ENCODE data around the gene NKD1.

The NKD1 gene

DNA sequence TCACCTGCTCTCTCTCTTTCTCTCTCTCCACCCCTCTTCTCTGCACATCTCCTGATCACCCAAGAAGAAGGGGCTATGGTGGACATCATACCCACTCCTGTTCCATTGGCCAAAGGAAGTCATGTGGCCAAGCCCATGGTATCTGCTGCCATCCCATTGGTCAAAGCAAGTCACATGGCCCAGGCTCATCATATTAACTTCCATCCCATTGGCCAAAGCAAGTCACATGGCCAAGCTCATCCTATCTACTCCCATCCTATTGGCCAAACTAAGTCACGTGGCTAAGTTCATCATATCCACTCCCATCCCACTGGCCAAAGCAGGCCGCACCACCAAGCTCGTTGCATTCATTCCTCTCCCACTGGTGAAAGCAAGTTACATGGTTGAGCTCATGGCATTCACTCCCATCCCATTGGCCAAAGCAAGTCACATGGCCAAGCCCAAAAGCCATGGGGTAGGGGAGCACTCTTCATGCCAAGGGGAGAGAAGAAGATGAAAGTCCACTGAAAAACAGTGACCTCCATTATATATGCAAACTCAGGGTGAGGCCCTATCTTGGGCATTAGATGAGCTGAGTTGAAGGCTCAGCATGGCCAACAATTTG is 103.7 kb downstream of the NKD1 start:
- DNase-seq (ENCODE audit: low read depth), result no peak

DNA sequence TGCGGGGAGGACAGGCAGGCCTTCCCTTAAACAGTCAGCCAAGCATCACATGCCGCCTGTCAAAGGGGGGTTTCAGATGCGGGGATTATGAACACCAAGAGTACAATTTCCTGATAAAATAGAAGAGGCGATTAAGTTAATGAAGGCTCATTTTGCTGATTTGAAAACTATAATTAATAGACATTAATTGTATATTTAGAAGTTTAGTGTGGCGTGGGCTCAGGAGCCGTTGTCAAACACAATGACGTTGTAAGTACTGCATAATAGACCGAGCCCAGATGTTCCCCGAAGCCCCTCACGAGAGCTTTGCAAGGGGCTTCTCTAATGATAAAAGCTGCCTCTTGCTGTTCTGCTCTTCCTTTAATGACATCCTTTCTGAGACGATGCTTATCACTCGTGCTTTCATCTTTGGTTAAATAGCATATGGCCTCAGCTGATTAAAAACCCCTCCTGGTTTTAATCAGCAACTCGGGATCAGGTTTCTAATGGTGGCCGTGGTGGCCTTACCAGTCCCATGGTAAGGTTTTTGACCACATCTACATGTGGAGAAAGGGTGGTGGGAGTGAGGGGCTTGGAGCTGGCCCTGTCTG is 104.7 kb downstream of the NKD1 start:
- DNase-seq (ENCODE audit: low read depth), result no peak

DNA sequence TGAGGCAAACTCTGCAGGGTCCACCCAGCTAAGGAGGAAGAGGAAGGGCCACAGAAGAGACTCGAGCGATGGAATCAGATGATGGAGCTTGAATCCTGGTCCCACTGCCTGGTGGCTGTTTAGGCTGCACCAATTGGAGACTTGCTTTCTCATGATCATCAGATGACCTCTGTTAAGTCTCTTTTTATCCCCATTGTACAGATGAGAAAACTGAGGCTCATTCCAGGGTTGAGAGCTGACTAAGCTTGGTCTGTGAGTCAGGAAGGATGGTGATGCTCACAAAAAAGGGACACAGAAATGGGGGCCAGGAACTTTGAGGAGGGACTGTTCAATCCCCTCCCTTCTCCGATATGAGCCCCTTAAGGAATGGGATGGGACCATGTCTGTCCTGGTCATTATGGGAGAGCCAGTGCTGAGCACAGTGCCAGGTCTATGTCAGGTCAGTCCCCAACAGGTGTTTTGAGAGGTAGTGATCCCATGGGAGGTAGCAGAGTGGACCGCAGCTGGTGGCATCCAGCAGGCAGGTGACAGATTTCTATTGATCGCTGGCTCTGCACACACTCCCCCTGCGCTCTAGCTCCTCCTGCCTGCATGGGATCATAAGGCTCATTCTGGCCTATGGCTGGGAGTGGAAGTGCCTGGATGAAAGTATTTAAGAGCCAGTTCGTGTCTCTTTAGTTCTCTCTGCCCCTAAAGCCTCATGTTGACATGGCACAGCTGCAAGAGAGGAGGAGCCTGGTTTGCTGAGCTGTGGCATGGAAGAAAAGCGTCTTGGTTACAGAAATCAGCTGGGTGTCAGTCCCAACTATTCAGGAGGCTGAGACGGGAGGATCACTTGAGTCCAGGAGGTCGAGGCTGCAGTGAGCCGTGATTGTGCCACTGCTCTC is 105.7 kb downstream of the NKD1 start:
- DNase-seq (ENCODE audit: low read depth), result no peak

DNA sequence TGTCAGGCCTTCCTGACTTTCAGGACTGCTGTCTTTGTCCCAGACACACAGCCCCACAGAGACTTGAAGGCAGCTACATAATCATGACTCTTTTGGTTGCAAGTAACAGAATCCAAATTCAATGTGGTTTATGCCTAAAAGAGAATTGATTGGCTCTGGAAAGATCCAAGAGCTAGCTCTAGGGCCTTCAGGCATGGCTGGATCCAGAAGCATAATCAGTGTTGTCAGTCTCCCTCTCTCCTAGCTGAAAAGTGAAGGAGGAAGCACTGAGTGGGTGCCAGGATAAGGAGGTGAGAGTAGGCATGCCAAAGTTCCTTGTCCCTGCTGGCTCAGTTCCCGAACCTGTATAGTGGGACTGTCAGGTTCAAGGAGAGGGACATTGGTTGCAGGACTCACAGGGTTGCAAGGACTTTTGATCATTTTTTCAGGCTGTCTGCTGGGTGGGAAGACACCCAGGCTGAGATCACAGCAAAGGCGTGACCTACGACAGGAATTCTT is 107.4 kb downstream of the NKD1 start:
- no peak for DNase-seq (ENCODE audit: low read depth)

DNA sequence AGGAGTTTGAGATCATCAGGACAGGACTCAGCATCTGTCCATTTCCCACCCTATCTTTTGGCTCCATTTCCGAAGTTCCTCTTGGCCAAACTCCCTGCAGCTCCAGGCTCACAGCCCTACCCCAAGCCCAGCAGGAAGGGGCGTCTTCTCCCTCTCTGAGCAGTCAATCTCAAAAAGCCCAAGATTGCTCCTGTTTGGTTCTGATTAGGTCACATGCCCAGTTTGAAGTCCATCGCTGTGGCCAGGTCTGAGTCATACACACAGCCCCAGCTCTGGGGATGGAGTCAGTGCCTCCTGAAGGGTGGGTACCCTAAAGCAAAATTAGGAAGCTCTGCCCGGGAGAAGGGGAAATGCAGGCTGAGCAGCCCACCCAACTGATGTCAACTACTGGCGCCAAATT is 109.0 kb downstream of the NKD1 start:
- no peak for DNase-seq (ENCODE audit: low read depth)

DNA sequence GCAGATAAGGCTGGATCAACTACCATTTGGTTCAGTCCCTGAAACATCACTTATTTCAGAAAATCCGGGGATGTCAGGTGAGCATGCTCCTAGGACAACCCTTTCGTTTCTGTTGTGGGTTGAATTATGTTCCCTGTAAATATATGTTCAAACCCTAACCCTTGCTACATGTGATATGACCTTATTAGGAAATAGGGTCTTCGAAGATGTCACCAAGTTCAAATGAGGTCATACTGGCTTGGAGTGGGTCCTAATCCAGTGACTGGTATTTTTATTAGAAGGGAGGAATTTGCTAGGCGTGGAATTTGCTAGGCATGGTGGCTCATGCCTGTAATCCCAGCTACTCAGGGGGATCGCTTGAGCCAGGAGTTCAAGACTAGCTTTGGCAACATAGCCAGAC is 111.6 kb downstream of the NKD1 start:
- no peak for DNase-seq (ENCODE audit: low read depth)

DNA sequence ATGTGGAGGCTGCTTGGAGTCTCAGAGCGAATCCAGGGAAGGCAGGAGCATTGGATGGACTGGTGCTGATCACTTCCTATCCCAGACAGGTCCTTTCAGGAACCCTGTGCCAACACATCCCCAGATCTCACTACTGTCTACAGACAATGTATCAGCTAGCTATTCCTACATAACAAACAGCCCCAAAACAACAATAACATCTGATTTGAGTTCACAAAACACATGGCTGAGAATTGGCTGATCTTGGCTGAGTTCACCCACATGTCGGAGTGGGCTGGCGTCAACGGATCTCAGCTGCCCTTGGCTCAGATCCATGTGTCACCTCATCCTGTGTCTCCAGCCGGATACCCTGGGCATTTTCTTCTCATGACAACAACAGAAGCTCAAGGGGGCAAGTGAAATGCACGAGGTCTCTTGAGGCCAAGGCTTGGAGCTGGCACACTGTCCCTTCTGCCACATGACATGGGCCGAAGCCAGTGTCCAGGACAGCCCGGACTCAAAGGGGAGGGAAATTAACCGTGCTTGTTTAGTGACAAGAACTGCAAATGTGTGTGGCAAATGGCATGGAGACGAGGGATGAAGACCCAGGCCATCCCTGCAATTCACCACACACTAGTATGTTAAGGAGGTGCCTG is 114.2 kb downstream of the NKD1 start:
- no peak for DNase-seq (ENCODE audit: low read depth)

DNA sequence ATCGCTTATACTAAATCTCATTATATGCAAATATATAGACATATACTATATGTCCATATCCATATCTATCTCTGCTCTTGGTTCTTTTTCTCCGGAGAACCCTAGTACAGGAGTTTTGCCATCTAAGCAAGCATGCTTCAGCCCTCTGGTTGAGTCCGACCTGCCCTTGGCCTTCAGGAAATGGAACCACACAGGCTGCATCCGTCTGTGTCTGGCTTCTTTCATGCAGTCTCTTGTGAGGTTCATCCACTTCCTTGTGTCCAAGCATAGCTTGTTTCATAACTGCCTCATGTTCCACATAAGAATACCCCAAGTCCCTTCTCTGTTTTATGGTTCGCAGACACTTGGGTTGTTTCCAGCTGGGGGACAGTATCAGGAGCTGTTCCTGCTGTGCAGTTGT is 116.1 kb downstream of the NKD1 start:
- no peak for DNase-seq (ENCODE audit: low read depth)

DNA sequence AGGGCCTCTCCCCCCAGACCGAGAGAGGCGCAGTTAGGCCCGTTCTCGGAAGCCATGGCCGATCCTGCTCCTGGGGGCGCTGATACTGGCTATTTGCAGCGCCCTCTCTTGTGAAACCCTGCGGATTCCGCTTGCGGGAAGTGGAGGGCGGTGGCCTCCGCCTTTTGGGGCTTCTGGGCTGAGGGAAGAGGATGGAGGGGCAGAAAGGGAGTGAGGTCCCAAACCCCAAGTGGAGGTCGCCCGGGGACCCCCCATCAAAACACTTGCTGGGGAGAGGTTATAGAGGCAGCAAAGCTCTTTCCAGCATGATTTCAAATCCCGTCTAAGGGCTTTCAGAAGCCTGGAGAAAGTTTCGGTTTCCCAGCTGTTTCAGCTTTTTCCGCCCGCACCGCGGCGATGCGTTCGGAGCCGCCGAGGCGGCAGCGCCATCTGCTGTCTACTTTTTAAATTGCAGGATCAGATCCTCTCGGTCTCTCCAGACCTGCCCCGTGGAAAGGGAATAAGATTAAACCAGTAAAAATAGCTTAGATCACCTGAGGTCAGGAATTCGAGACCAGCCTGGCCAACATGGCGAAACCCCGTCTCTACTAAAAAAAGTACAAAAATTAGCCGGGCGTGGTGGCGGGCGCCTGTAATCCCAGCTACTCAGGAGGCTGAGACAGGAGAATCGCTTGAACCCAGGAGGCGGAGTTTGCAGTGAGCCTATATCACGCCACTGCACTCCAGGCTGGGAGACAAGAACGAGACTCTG is 117.1 kb downstream of the NKD1 start:
- peak; percentile 12 for DNase-seq (ENCODE audit: low read depth)

DNA sequence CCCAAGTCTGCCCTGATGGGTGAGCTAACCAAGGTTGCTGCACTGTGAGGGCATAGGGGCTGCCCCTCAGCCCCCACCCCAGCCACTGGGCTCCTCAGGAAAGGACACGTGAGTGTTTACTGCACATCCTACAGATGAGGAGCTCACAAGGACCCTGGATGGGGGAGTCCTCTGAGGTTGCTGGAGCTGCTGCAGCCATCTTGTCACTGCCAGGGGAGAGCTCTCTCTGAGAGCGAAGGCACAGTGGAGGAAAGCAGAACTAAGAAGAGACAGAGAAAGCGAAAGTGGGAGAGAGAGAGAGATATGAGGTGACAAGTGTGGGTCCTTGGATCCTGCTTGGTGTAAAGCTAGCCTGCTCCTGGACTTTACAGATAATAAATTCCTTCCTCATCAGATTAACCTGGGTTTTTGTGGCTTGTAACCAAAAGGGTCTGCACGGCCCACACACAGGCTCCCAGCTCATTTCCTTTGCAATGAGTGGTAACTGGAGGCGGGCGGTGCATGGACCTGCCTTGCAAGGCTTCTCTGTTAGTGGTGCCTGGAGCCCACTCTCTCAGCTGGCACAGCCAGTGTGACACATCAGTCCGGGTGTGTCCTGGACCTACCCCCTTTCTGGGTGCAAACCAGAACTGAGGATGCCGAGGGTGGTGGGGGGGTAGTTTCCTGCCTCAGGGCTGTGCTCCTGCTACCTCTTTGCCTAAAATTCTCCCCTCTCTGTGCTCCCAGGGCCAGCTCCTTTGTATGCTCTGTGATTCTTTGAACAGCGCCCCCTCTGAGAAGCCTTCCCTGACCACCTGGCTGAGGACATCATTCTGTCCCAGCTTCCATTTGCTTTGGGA is 118.7 kb downstream of the NKD1 start:
- DNase-seq (ENCODE audit: low read depth), result no peak

DNA sequence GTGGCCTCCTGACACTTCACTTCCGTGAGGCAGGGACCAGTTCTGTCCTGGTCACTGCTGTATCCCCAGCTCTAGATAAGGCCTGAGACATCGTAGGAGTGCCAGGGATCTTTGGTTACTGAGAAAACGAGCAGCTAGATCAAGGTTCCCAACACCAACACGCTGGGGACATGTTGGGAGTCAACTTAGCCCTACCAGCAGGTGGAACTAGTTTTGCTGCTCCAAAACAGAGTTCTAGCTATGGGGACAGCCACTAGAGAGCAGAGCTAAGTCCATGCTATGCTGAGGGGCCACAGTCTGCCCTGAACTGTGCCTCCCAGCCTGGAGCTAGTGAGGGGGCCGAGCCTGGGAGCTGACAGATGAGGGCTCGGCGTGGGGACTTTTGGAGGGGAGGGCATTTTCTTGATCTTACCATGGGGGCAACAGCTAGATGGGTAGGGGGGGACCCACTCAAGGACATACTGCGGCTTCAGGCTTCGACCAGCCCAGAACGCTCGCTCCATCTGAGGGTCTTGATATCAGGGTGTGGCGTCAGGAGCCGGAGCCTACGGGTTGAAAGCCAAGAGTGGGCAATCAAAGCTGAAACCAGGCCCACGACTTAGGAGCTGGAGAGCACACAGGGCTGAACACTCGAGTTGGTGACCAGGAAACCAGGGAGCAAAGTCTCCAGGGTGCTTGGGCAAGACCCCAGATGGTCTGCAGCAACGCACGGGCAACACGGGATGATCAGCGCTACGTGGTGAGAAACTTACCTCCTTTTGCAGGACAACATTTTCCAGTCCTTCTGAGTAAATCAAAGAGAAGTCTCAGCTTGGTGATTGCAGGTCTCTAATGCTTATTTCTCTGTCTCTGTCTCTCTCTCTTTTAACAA is 119.5 kb downstream of the NKD1 start:
- no peak for DNase-seq (ENCODE audit: low read depth)

DNA sequence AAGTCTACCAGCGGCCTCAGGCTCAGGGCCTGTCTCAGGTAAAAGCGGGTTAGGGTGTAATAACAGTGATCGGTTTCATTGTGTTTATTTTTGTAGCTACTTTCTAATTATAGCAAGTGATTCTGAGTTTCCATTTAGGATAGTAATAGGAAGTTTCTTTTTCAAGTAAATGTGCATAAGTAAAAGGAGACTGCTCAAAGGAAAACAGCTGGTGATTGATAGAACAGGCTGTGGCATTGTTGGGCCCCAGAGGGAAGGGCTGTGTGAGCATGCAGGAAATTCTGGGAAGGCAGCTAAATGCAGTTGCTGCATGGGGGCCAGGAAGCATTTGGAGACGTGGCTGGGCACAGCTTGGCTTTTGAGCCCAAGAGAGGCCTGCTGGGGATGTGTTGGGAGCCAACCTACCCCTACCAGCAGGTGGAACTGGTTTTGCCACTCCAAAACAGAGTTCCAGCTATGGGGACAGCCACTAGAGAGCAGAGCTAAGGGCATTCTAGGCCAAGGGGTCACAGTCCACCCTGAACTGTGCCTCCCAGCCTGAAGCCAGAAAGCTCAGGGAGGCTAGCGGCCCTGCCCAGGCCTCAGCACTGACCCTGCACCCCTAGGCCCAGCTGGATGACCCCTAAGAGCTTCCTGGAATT is 120.3 kb downstream of the NKD1 start:
- no peak for DNase-seq (ENCODE audit: low read depth)

DNA sequence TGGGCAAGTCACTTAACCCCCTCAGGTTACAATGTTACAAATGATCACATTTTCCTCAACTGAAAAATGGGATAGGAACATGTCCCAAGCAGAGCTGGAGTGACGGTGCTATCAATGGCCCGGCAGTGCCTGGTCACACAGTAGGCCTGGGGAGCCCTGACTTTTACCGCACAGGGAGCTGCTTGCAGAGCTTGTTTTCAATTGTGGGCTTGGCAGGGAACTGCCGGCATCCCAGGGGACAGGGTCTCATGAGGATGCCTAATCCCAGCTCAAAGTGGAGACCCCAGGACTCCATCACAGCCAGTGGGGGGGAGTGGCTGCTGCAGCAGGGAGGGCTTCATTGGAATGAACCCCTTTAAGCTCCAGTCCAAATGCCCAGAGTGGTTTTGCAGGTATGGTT is 121.5 kb downstream of the NKD1 start:
- DNase-seq (ENCODE audit: low read depth), result no peak

DNA sequence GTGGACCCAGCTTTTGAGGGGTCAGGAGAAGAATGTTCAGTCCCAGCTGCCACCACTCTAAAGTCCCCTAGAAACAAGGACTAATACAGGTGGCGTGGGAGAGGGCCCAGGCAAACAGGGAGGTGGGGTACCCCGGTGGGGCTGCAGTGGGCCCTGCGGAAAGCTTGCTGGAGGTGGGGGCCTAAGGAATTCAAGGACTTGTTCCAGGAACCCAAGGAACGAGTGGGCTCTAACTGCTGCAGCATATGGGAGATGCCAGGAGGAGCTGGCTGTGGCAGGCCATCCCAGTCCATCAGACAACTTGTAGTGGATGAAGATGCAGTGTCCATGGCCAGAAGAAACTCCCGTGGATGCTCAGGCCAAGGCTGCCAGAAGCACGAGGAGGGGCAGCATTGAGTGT is 122.3 kb downstream of the NKD1 start:
- DNase-seq (ENCODE audit: low read depth), result no peak

DNA sequence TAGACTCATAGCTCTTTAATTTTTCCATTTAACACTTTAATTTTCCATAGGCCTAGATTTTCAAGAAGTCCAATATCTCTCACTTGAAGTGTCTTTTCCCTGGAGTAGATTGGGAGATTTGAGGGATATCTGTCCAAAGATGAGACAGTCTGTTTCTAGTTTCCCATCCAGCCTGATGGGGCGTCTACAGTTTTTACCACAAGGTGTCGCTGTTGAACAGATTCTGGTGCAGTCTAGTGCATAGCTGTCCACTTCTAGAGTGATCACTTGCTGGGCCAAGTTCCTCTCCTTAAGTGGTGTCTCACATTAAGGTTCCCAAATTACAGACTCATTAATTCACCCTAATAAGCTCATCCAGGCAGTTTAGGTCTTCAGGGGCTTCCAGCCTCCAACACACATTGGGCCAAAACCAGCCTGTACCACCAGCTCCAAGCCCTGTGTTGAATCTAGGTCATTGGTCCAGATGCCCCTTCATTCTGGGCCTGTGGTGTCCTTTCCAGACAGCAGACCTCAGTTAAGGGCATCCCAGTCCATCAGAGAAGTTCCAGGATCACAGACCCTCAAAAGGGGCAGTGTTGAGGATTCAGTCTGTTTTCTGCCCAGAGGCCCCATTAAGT is 123.6 kb downstream of the NKD1 start:
- no peak for DNase-seq (ENCODE audit: low read depth)

DNA sequence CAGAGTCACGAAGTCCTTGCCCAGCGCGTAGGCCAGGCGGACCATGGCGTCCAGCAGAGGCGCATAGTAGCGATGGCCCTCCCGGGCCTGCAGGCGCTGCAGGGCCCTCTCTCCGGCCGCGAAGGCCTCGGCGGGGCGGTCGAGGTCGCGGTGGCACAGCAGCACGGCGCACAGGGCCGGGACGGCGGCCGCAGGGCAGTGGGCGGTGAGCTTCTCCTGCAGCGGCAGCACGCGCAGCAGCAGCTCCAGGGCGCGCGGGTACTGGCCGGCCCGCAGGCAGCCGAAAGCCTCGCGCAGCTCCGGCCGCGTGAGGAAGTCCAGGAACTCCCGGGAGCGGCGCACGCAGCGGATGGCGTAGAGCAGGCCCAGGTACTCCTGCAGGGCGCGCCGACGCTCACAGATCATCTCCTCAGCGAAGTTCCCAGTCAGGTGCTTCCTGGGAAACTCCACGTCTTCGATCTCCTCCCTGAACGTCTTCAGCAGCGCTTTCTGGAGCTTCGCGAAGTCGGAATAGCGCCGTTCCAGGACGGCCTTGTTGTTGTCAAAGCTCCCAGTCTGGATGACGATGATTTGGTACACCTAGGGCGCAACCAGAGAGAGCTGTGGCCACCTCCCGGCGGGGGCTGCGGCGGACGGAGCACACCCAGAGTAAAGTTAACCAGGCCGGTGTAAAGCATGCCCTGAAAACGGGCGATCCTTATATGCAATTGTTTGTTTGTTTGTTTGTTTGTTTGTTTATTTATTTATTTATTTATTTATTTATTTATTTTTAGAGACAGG is 125.5 kb downstream of the NKD1 start:
- no peak for DNase-seq (ENCODE audit: low read depth)

DNA sequence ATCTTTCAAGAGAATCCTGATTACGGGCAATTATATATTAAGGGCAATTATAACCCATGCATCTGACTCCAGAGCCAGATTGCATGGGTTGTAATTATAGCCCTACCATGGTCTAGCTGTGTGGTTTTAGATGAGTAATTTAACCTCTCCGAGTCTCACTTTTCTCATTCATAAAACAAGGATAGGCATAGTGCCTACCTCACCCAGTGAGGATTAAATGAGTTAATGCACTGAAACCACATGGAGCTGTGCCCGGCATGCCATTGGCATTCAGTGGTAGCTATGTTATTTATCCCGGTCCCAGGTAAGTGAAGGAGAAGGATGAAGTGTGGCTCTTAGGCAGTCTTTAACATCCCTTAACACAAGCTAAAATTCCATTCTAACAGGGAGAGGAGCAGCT is 126.6 kb downstream of the NKD1 start:
- DNase-seq (ENCODE audit: low read depth), result no peak

Data from HS-27A (cell line).